Epithelial cell of esophagus (primary cell): ENCODE results near the gene SLC39A6.

Source experiments
- DNase-seq: peaks from one replicate; pipeline ENCODE4 v3.0.0; 2010; ENCODE audit warnings: low read depth
- H3K4me3 ChIP-seq: 2 replicates; pipeline ENCODE4 v1.5.1; 2011; ENCODE audit warnings: mild to moderate bottlenecking, low read length, control low read depth
- CTCF ChIP-seq: IDR thresholded peaks from 2 replicates; pipeline ENCODE4 v1.5.1; 2011; ENCODE audit warnings: low read depth, mild to moderate bottlenecking, low read length, control low read depth, inconsistent platforms; ENCODE audit not compliant: insufficient read depth; ENCODE audit errors: missing control alignments

SLC39A6 gene

DNA sequence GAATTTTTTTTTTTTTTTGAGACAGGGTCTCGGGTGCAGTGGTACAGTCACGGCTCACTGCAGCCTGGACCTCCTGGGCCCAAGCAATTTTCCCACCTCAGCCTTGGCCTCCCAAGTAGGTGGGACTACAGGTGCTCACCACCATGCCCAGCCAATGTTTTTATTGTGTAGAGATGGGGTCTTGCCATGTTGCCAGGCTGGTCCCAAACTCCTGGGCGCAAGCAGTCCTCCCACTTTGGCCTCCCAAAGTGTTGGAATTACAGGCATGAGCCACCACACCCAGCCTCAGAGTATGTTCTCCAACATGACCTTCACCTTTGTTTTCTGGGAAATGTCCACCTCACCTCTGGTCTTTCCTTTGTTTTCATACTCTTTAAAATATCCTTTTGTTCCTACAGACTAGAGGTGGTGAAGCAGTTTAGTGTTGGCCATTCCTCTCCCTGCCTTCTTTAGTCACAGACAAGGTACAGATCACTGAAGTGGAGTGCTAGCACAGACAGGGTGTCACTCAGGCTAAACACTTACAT is 38.6 kb upstream of the SLC39A6 start:
- TF ChIP-seq CTCF = no peak
- no peak for DNase-seq
- no peak overlapping the region for H3K4me3 ChIP-seq

DNA sequence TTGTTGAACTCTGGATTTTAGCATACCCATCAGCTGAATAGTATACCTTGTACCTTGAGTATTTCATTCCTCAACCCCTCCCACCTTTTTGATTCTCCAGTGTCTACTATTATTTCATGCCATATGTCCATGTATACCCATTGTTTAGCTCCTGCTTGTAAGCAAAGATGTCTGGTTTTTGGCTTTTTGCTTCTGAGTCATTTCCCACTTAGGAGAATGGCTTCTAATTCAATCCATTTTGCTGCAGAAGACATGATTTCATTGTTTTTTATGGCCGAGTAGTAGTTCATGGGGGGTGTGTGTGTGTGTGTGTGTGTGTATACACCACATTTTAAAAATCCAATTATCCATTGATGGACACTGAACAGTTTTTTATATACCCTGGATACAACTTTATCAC is 33.8 kb upstream of the SLC39A6 start:
- no peak overlapping the region for H3K4me3 ChIP-seq
- DNase-seq = no peak
- TF ChIP-seq CTCF = no peak

GRCh38 chr18:36160959-36161371 is 31.8 kb upstream of the SLC39A6 start:
- H3K4me3 ChIP-seq = no peak overlapping the region
- peak; percentile 36 for DNase-seq
- TF ChIP-seq CTCF = no peak

DNA sequence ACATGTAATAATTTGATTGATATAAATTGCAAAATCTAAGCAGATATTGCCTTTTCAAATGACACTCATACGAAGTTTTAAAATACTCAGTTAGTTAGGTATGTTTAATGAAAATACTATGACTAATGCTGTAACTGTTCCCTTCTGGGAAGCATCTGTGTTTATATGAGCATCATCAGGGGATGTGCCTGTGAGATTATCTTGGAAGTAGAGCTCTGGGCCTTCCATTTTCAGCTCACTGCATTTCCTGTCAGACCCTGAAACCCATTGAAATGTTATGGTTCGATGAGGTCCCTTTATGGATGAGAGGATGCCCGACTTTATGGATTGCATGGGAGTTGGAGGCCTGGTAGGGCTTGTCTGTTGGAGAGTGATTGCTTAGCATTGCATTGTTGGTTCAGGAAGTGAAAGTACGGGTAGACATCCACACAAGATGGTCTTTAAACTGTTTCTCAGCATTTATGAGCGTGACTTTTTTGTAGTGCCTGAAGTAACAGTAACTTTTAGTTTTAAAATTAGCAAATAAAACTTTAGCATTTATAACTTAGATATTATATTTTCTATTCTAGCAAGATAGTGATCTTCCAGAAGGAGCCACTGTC is 29.2 kb upstream of the SLC39A6 start:
- peak; percentile 10 for DNase-seq
- no peak for TF ChIP-seq CTCF
- H3K4me3 ChIP-seq = no peak overlapping the region

DNA sequence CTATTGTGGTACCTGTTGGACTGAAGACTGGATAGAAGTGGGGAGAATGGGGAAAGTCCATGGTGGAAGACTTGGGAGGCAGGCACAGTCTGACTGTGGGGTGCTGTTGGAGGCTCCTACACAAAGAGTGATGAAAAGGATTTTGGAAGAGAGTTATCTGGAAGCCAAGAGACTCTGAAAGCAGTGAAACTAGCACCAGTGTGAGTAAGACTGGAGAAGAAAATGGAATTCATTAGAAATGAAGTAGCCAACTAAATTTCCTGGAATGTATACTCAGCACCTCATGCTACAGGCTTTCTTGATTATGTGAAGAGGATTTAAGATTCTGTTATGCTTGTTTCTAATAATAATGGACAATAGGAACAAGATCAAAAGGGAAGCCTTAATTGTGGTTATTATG is 28.3 kb upstream of the SLC39A6 start:
- no peak overlapping the region for H3K4me3 ChIP-seq
- DNase-seq = no peak
- TF ChIP-seq CTCF = no peak

- TF ChIP-seq CTCF = no peak
- DNase-seq = no peak
- H3K4me3 ChIP-seq = no peak overlapping the region
Measured at GRCh38 chr18:36155851-36156757, 27.0 kb upstream of the SLC39A6 start.
